OCI-LY7 (cell line): ENCODE results near the gene FAM107B. TPM values are rescaled to one million over a fixed set of nuclear protein-coding genes. Genes with fewer than 3 reads are reported as not detected.
A peak's percentile ranks its signal among the peaks of the same experiment; 100 is the strongest.

Experiments
- BruUV-seq: library from RNA; stranded (reverse); fragments of 400-500 nt; replicated peaks from 2 replicates; lab custom pipeline; 2021; lab: Mats Ljungman, UMichigan
- CTCF ChIA-PET: fragments of 300-600 bp; sonication (Branson Sonifier 250); formaldehyde crosslinking; loops from one replicate; lab custom pipeline; 2022; ENCODE audit warnings: antibody characterized with exemption; ENCODE audit not compliant: unreplicated experiment; lab: Charles Lee
- POLR2A ChIA-PET: fragments of 300-600 bp; sonication (Branson Sonifier 250); formaldehyde crosslinking; loops from one replicate; lab custom pipeline; 2022; ENCODE audit warnings: antibody characterized with exemption; lab: Charles Lee
- DNase-seq: peaks from one replicate; pipeline ENCODE4 v3.0.0-alpha.2; 2015; ENCODE audit warnings: low spot score
- H2AFZ ChIP-seq: fragments of 200-600 bp; sonication (generic), shearing (Covaris generic); 2 replicates; pipeline ENCODE4 v1.6.1; 2014; ENCODE audit warnings: mild to moderate bottlenecking, antibody characterized with exemption, low read length, moderate library complexity
- H3K27ac ChIP-seq: fragments of 200-600 bp; sonication (generic); 2 replicates; pipeline ENCODE4 v1.5.1; 2014; ENCODE audit warnings: mixed run types, low read depth, mild to moderate bottlenecking, moderate library complexity, low read length, inconsistent platforms; ENCODE audit not compliant: poor library complexity, severe bottlenecking
- H3K36me3 ChIP-seq: fragments of 200-600 bp; sonication (generic); 2 replicates; pipeline ENCODE4 v1.6.1; 2014; ENCODE audit warnings: mild to moderate bottlenecking, antibody characterized with exemption, low read length, moderate library complexity, mixed read lengths; ENCODE audit not compliant: insufficient read depth
- H3K4me1 ChIP-seq: fragments of 200-600 bp; sonication (generic); 2 replicates; pipeline ENCODE4 v1.5.1; 2014; ENCODE audit warnings: mild to moderate bottlenecking, low read length; ENCODE audit not compliant: insufficient read depth, poor library complexity, severe bottlenecking
- H3K4me2 ChIP-seq: fragments of 200-600 bp; sonication (generic); 2 replicates; pipeline ENCODE4 v1.6.1; 2014; ENCODE audit warnings: mild to moderate bottlenecking, low read length
- H3K4me3 ChIP-seq: fragments of 200-600 bp; sonication (generic); 2 replicates; pipeline ENCODE4 v1.5.1; 2014; ENCODE audit warnings: mild to moderate bottlenecking, low read depth, low read length; ENCODE audit not compliant: poor library complexity, severe bottlenecking
- H3K79me2 ChIP-seq: fragments of 200-600 bp; sonication (generic); 2 replicates; pipeline ENCODE4 v1.6.1; 2016; ENCODE audit warnings: low read depth, mild to moderate bottlenecking, low read length, moderate library complexity, mixed read lengths; ENCODE audit not compliant: insufficient read depth
- H3K9me2 ChIP-seq: fragments of 200-600 bp; sonication (generic); 2 replicates; pipeline ENCODE4 v1.6.1; 2016; ENCODE audit warnings: mild to moderate bottlenecking, low read length, mixed read lengths; ENCODE audit not compliant: insufficient read depth
- H3K9me3 ChIP-seq: fragments of 200-600 bp; sonication (generic); 2 replicates; pipeline ENCODE4 v1.6.1; 2014; ENCODE audit warnings: mild to moderate bottlenecking, mixed run types, low read length, mixed read lengths
- H4K20me1 ChIP-seq: fragments of 200-600 bp; sonication (generic); 2 replicates; pipeline ENCODE4 v1.6.1; 2014; ENCODE audit warnings: mild to moderate bottlenecking, antibody characterized with exemption, low read length, moderate library complexity, mixed read lengths; ENCODE audit not compliant: insufficient read depth
- CTCF ChIP-seq: fragments of 200-600 bp; sonication (generic); conservative IDR thresholded peaks from 2 replicates; pipeline ENCODE4 v1.5.1; 2014; ENCODE audit warnings: mild to moderate bottlenecking, antibody characterized with exemption, low read length, moderate library complexity, mixed read lengths
- EZH2phosphoT487 ChIP-seq: fragments of 200-600 bp; sonication (generic); IDR thresholded peaks from 2 replicates; pipeline ENCODE4 v1.6.1; 2018; ENCODE audit warnings: low read depth, borderline replicate concordance, mild to moderate bottlenecking, mixed run types, antibody characterized with exemption, low read length, moderate library complexity, mixed read lengths
- intact Hi-C: fragments of 100-400 bp; cut with micrococcal nuclease; formaldehyde crosslinking; loops from one replicate; pipeline ENCODE4 v1.10.0; 2022; ENCODE audit not compliant: unreplicated experiment
- total RNA-seq, 2 experiments: library from RNA; depleted of rRNA in 1 of 2; stranded (reverse); fragments of >200 nt in 1 of 2; shearing (Covaris generic) in 1 of 2; gene quantifications; 2 replicates each; pipeline ENCODE4 v1.2.3, GENCODE V29; 2014 to 2022

The FAM107B gene
- total RNA-seq, 2 experiments from 2014 or later, result 114 to 398 TPM

- no TSS peak for BruUV-seq
- POLR2A ChIA-PET, result interaction anchor here (0.6 to 1.2 kb wide), 3 partner anchors 62 to 417 kb away, joined by 3 to 5 read pairs (median 3); no protein-coding TSS in a partner anchor
- peaks cover 45% of the 10 kb centered on the region for H3K4me1 ChIP-seq
Observed at GRCh38 chr10:14548970-14549369, 225.7 kb downstream of the FAM107B start.

GRCh38 chr10:14548474-14548873 is 226.2 kb downstream of the FAM107B start:
- no peak overlapping the region for H3K27ac ChIP-seq
- intact Hi-C loops, result no loop called here
- H3K4me2 ChIP-seq, result no peak overlapping the region
- H2AFZ ChIP-seq, result no peak overlapping the region
- ChIA-PET CTCF (no interaction called here), POLR2A (no interaction called here)
- no peaks in the 10 kb centered on the region for H3K9me3 ChIP-seq
- peaks cover 18% of the 10 kb centered on the region; the same call in 1 of the 2 replicates for H4K20me1 ChIP-seq
- TF ChIP-seq EZH2phosphoT487 (no peak), CTCF (no peak)
- BruUV-seq, result no TSS peak
- peaks cover 91% of the 10 kb centered on the region for H3K79me2 ChIP-seq
- H3K36me3 ChIP-seq, result peaks cover 92% of the 10 kb centered on the region
- no peaks in the 10 kb centered on the region for H3K9me2 ChIP-seq
- DNase-seq, result no peak
- peaks cover 45% of the 10 kb centered on the region for H3K4me1 ChIP-seq
- H3K4me3 ChIP-seq, result no peak overlapping the region

More at GRCh38 chr10:14548970-14549369, 225.7 kb downstream of the FAM107B start:
- H3K4me3 ChIP-seq, result no peak overlapping the region
- peaks cover 95% of the 10 kb centered on the region for H3K36me3 ChIP-seq
- intact Hi-C loops, result no loop called here
- no peak overlapping the region for H3K27ac ChIP-seq
- no peaks in the 10 kb centered on the region for H3K9me2 ChIP-seq
- TF ChIP-seq CTCF, result no peak
- no peak for TF ChIP-seq EZH2phosphoT487
- H3K9me3 ChIP-seq, result no peaks in the 10 kb centered on the region
- DNase-seq, result no peak
- H4K20me1 ChIP-seq, result peaks cover 17% of the 10 kb centered on the region; the same call in 1 of the 2 replicates
- no peak overlapping the region for H2AFZ ChIP-seq
- CTCF ChIA-PET, result no interaction called here
- peaks cover 91% of the 10 kb centered on the region for H3K79me2 ChIP-seq
- no peak overlapping the region for H3K4me2 ChIP-seq

GRCh38 chr10:14547816-14548215 is 226.9 kb downstream of the FAM107B start:
- ChIA-PET POLR2A (interaction anchor here (0.6 kb wide), 1 partner anchor 194 kb away, joined by 3 read pairs; no protein-coding TSS in a partner anchor), CTCF (interaction anchor here (0.5 kb wide), 1 partner anchor 411 kb away, joined by 6 read pairs; the partner anchor contains the start of gene MEIG1)
- Histone ChIP-seq H3K9me2 (no peaks in the 10 kb centered on the region), H3K36me3 (peaks cover 91% of the 10 kb centered on the region), H3K27ac (no peak overlapping the region), H3K79me2 (peaks cover 91% of the 10 kb centered on the region), H3K4me2 (no peak overlapping the region), H3K9me3 (no peaks in the 10 kb centered on the region), H2AFZ (no peak overlapping the region), H3K4me3 (no peak overlapping the region), H4K20me1 (peaks cover 22% of the 10 kb centered on the region; the same call in 1 of the 2 replicates), H3K4me1 (peaks cover 46% of the 10 kb centered on the region)
- no TSS peak for BruUV-seq
- intact Hi-C loops, result no loop called here
- DNase-seq, result peak; percentile 30
- TF ChIP-seq EZH2phosphoT487 (no peak), CTCF (peak; percentile 65)
